Fibroblast of lung (primary cell): Measurements from ENCODE around the gene LCLAT1.

Source experiments
- EZH2 ChIP-seq: IDR thresholded peaks from 2 replicates; pipeline ENCODE4 v1.5.1; 2012; ENCODE audit warnings: low read length, control low read depth, mild to moderate bottlenecking; ENCODE audit errors: missing control alignments
- TF ChIP-seq, protein P1 (sequence below), 2 donors: IDR thresholded peaks in 1 of 2; conservative IDR thresholded peaks in 1 of 2; 1 replicate in 1 of 2; 2 replicates in 1 of 2; pipeline ENCODE4 v1.5.1; 2011 to 2012; ENCODE audit warnings: low read length in 2 of 2, control low read depth in 1 of 2, inconsistent platforms in 1 of 2, low read depth in 1 of 2, mild to moderate bottlenecking in 1 of 2

DNA sequence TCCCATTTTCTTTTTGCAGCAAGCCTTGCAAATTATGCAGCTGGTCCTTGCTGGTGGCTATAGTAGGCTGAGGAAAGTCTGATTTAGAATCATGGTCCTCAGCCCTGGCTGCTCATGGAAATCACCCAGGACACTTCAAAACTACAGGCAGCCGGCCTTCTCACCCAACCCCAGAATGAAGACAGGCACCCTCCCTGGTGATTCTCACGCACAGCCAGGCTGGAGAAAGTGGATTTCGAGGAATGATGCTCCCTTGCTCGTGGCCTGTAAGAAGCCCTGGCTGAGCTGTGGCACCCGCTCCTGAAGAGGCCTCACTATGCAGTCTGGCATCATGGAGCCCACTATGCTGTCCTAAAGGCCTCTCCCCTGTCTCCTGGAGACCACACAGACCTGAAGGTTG is 202.8 kb downstream of the LCLAT1 start:
- TF ChIP-seq, protein P1, sequence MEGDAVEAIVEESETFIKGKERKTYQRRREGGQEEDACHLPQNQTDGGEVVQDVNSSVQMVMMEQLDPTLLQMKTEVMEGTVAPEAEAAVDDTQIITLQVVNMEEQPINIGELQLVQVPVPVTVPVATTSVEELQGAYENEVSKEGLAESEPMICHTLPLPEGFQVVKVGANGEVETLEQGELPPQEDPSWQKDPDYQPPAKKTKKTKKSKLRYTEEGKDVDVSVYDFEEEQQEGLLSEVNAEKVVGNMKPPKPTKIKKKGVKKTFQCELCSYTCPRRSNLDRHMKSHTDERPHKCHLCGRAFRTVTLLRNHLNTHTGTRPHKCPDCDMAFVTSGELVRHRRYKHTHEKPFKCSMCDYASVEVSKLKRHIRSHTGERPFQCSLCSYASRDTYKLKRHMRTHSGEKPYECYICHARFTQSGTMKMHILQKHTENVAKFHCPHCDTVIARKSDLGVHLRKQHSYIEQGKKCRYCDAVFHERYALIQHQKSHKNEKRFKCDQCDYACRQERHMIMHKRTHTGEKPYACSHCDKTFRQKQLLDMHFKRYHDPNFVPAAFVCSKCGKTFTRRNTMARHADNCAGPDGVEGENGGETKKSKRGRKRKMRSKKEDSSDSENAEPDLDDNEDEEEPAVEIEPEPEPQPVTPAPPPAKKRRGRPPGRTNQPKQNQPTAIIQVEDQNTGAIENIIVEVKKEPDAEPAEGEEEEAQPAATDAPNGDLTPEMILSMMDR (conservative IDR thresholded peaks at IDR 0.05 in 1 of 2, IDR thresholded peaks at IDR 0.05 in 1 of 2; ENCODE audit: low read depth in 1 of 2, low read length in 2 of 2) = no peak
- TF ChIP-seq EZH2 = no peak
